IMR-90 (cell line): ENCODE data around the gene ARHGEF4. TPM values are rescaled to one million over a fixed set of nuclear protein-coding genes. Genes with fewer than 3 reads are reported as not detected.

Experiments
- ATAC-seq: fragments of 200-7000 bp; cut with Tn5 transposase; 2 replicates; pipeline ENCODE4 v1.9.1; 2020; ENCODE audit warnings: low read depth, mild to moderate bottlenecking, moderate library complexity
- BruUV-seq: library from RNA; stranded (reverse); fragments of 400-500 nt; replicated peaks from 2 replicates; lab custom pipeline; 2021; lab: Mats Ljungman, UMichigan
- CTCF ChIA-PET: fragments of 300-600 bp; formaldehyde crosslinking; extraction: SDS; loops from one replicate; lab custom pipeline; 2021; ENCODE audit warnings: antibody characterized with exemption; lab: Yijun Ruan, JAX
- POLR2A ChIA-PET: fragments of 300-600 bp; sonication (Branson Sonifier 250); formaldehyde crosslinking; loops from one replicate; lab custom pipeline; 2022; ENCODE audit warnings: antibody characterized with exemption; ENCODE audit not compliant: unreplicated experiment; lab: Charles Lee
- DNase-seq: peaks from one replicate; pipeline ENCODE4 v3.0.0; 2013
- H2AFZ ChIP-seq: replicated peaks from 2 replicates; pipeline ENCODE3; 2013; ENCODE audit warnings: low read length, mild to moderate bottlenecking; ENCODE audit not compliant: poor library complexity
- H2AK5ac ChIP-seq: 2 replicates; pipeline ENCODE4 v1.6.1; 2013; ENCODE audit warnings: low read depth, low read length, inconsistent platforms
- H2AK9ac ChIP-seq: replicated peaks from 2 replicates; pipeline ENCODE3; 2013; ENCODE audit warnings: mild to moderate bottlenecking, low read depth, low read length, moderate library complexity; ENCODE audit not compliant: poor library complexity
- H2BK120ac ChIP-seq: 2 replicates; pipeline ENCODE4 v1.6.1; 2013; ENCODE audit warnings: low read depth, low read length, inconsistent platforms
- H2BK15ac ChIP-seq: 3 replicates; pipeline ENCODE4 v1.6.1; 2013; ENCODE audit warnings: low read depth, low read length, inconsistent platforms
- H2BK20ac ChIP-seq: 2 replicates; pipeline ENCODE4 v1.6.1; 2013; ENCODE audit warnings: low read depth, mild to moderate bottlenecking, inconsistent platforms, low read length, moderate library complexity
- H2BK5ac ChIP-seq: 2 replicates; pipeline ENCODE4 v1.6.1; 2013; ENCODE audit warnings: mild to moderate bottlenecking, low read depth, low read length, inconsistent platforms; ENCODE audit not compliant: poor library complexity, severe bottlenecking
- H3K14ac ChIP-seq: replicated peaks from 2 replicates; pipeline ENCODE4 v1.6.1; 2013; ENCODE audit warnings: low read depth, low read length, inconsistent platforms
- H3K18ac ChIP-seq: 2 replicates; pipeline ENCODE4 v1.6.1; 2013; ENCODE audit warnings: low read depth, low read length, control low read depth
- H3K23ac ChIP-seq: 2 replicates; pipeline ENCODE4 v1.6.1; 2013; ENCODE audit warnings: low read depth, low read length, inconsistent platforms
- H3K27ac ChIP-seq: 2 replicates; pipeline ENCODE4 v1.5.1; 2013; ENCODE audit warnings: mild to moderate bottlenecking, control low read depth, low read length; ENCODE audit not compliant: insufficient read depth
- H3K27me3 ChIP-seq: 2 replicates; pipeline ENCODE4 v1.6.1; 2013; ENCODE audit warnings: low read length; ENCODE audit not compliant: control insufficient read depth, insufficient read depth
- H3K36me3 ChIP-seq: 2 replicates; pipeline ENCODE4 v1.6.1; 2013; ENCODE audit warnings: low read length, mixed read lengths; ENCODE audit not compliant: control insufficient read depth, insufficient read depth
- H3K4ac ChIP-seq: 2 replicates; pipeline ENCODE4 v1.6.1; 2013; ENCODE audit warnings: low read depth, low read length, inconsistent platforms
- H3K4me1 ChIP-seq: 2 replicates; pipeline ENCODE4 v1.6.1; 2013; ENCODE audit warnings: low read length, mixed read lengths; ENCODE audit not compliant: control insufficient read depth, insufficient read depth
- H3K4me2 ChIP-seq: 2 replicates; pipeline ENCODE4 v1.6.1; 2013; ENCODE audit warnings: low read depth, mild to moderate bottlenecking, control low read depth, low read length, moderate library complexity
- H3K4me3 ChIP-seq: 2 replicates; pipeline ENCODE4 v1.5.1; 2013; ENCODE audit warnings: low read depth, mild to moderate bottlenecking, control low read depth, low read length, moderate library complexity; ENCODE audit not compliant: insufficient read depth
- H3K56ac ChIP-seq: 2 replicates; pipeline ENCODE4 v1.6.1; 2013; ENCODE audit warnings: low read length, inconsistent platforms; ENCODE audit not compliant: insufficient read depth; ENCODE audit errors: extremely low read depth
- H3K79me1 ChIP-seq, 2 experiments: 2 replicates each; pipeline ENCODE4 v1.6.1; 2013; ENCODE audit warnings: low read length in 2 of 2, inconsistent platforms in 1 of 2, low read depth in 1 of 2
- H3K9ac ChIP-seq: 2 replicates; pipeline ENCODE4 v1.6.1; 2013; ENCODE audit warnings: low read depth, low read length, control low read depth
- H3K9me1 ChIP-seq: 2 replicates; pipeline ENCODE4 v1.6.1; 2013; ENCODE audit warnings: low read length, inconsistent platforms; ENCODE audit not compliant: insufficient read depth
- H3K9me3 ChIP-seq: 2 replicates; pipeline ENCODE4 v1.6.1; 2013; ENCODE audit warnings: low read length; ENCODE audit not compliant: control insufficient read depth, insufficient read depth
- H4K20me1 ChIP-seq: 2 replicates; pipeline ENCODE4 v1.6.1; 2013; ENCODE audit warnings: low read length, inconsistent platforms; ENCODE audit not compliant: insufficient read depth
- H4K5ac ChIP-seq: 2 replicates; pipeline ENCODE4 v1.6.1; 2013; ENCODE audit warnings: mild to moderate bottlenecking, low read depth, low read length, control low read depth
- H4K8ac ChIP-seq, 2 experiments: 2 replicates each; pipeline ENCODE4 v1.6.1; 2013; ENCODE audit warnings: low read depth in 2 of 2, low read length in 2 of 2, control low read depth in 1 of 2, inconsistent platforms in 1 of 2
- H4K91ac ChIP-seq: 2 replicates; pipeline ENCODE4 v1.6.1; 2013; ENCODE audit warnings: low read depth, low read length, inconsistent platforms; ENCODE audit not compliant: insufficient read depth
- BHLHE40 ChIP-seq: fragments of 150-350 bp; IDR thresholded peaks from 2 replicates; pipeline ENCODE4 v1.6.1; 2016; ENCODE audit warnings: mild to moderate bottlenecking, low read depth, low read length
- MXI1 ChIP-seq: IDR thresholded peaks from 2 replicates; pipeline ENCODE4 v1.6.1; 2012; ENCODE audit warnings: low read depth, mild to moderate bottlenecking, low read length, moderate library complexity, borderline replicate concordance
- RCOR1 ChIP-seq: IDR thresholded peaks from 2 replicates; pipeline ENCODE4 v1.6.1; 2012; ENCODE audit warnings: mild to moderate bottlenecking, low read length, improper control_type of control experiment; ENCODE audit not compliant: insufficient replicate concordance
- WGBS, 2 experiments: methylation state at CpG; one replicate each; pipeline versions ENCODE4 v1.1.5 to v1.1.7; 2013; ENCODE audit warnings: missing lambda C conversion rate in 2 of 2; ENCODE audit not compliant: insufficient read length in 1 of 2; ENCODE audit errors: extremely low coverage in 2 of 2; 5-methylcytosine and 5-hydroxymethylcytosine counted together
- dilution Hi-C: fragments of 300-500 bp; cut with HindIII; formaldehyde crosslinking; loops from one replicate; pipeline ENCODE4 v1.14.3; 2018; ENCODE audit warnings: low sequenced_read_pairs; ENCODE audit not compliant: unreplicated experiment
- in situ Hi-C: fragments of 300-500 bp; cut with MboI; formaldehyde crosslinking; loops from 3 replicates; pipeline ENCODE4 v1.14.3; 2019; ENCODE audit warnings: low sequenced_read_pairs, inconsistent platforms, mixed read lengths
- intact Hi-C: fragments of 100-400 bp; cut with micrococcal nuclease; formaldehyde crosslinking; loops from 2 replicates; pipeline ENCODE4 v1.10.0; 2022
- polyA plus RNA-seq, 3 experiments: library from polyadenylated mRNA; depleted of rRNA; stranded (reverse); fragments of >200 nt; gene quantifications; 2 replicates each; pipeline ENCODE4 v1.2.3, GENCODE V29; 2012; ENCODE audit warnings: low replicate concordance in 1 of 3
- total RNA-seq: library from RNA; depleted of rRNA; stranded (reverse); fragments of >200 nt; gene quantifications from 2 replicates; pipeline ENCODE4 v1.2.3, GENCODE V29; 2012

The ARHGEF4 gene
- total and polyA plus RNA-seq, 2 of the 4 experiments (the other 2 are of a cell fraction) = 2.7 to 5.0 TPM

DNA sequence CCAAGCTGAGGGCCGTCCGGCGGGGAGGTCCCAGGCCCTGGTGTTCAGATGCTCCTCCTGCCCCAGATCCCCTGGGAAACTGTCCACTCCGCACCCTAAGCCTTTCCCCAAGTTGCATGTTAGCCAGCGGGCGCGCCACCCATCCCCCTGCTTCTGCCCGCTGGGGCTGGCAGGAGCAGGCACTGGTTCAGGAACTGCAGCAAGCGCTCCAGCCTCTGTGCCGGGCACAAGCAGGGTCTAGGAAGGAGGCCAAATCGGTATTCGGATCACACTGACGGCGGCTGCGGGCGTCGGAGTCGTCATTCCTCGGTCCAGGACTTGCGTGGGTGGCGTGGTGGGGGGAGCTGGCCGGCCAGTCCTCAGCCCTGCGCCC, 202.8 kb downstream of the ARHGEF4 start:
- no peak overlapping the region for H2BK5ac ChIP-seq
- H2BK15ac ChIP-seq = no peak overlapping the region
- H4K20me1 ChIP-seq = no peaks in the 10 kb centered on the region; the same call in 1 of the 2 replicates
- CTCF ChIA-PET = no interaction called here
- no peaks in the 10 kb centered on the region for H3K9me3 ChIP-seq
- no peaks in the 10 kb centered on the region for H3K9me1 ChIP-seq
- H3K18ac ChIP-seq = no peak overlapping the region
- H3K4ac ChIP-seq = no peak overlapping the region
- H2AK5ac ChIP-seq = no peak overlapping the region
- BruUV-seq = no TSS peak
- H3K14ac ChIP-seq = no peak overlapping the region
- no peaks in the 10 kb centered on the region for H3K4me1 ChIP-seq
- no peak overlapping the region for H2BK120ac ChIP-seq
- intact Hi-C loops = no loop called here
- H3K27me3 ChIP-seq = peaks cover 24% of the 10 kb centered on the region; the same call in 1 of the 2 replicates
- POLR2A ChIA-PET = no interaction called here
- no peak overlapping the region for H4K91ac ChIP-seq
- WGBS, 2 experiments = 87% methylated on average over 4 of the region's 23 CpGs; no CpG with 5 or more reads in 1 of the 2 experiments
- DNase-seq (no peak), ATAC-seq (no peak)
- dilution Hi-C loops = no loop called here
- no peak overlapping the region for H3K4me2 ChIP-seq
- H3K56ac ChIP-seq = no peak overlapping the region
- H3K4me3 ChIP-seq = no peak overlapping the region
- H3K9ac ChIP-seq = no peak overlapping the region
- H4K5ac ChIP-seq = no peak overlapping the region
- TF ChIP-seq BHLHE40 (no peak), MXI1 (no peak), RCOR1 (no peak)
- peak overlapping the region; percentile 63 for H2AFZ ChIP-seq
- no peaks in the 10 kb centered on the region; the same call in none of the 2 replicates for H3K36me3 ChIP-seq
- in situ Hi-C loops = no loop called here
- H3K79me1 ChIP-seq = no peaks in the 10 kb centered on the region
- H3K23ac ChIP-seq = no peak overlapping the region
- no peak overlapping the region for H3K27ac ChIP-seq
- H2AK9ac ChIP-seq = no peak overlapping the region
- H2BK20ac ChIP-seq = no peak overlapping the region
- no peak overlapping the region for H4K8ac ChIP-seq
